SU-DHL-6 (cell line): ENCODE results near the gene CMSS1.

Experiments
- H2AFZ ChIP-seq: fragments of 200-600 bp; sonication (generic); 2 replicates; pipeline ENCODE4 v1.6.1; 2014; ENCODE audit warnings: low read depth, mild to moderate bottlenecking, moderate library complexity, mixed read lengths, antibody characterized with exemption, low read length; ENCODE audit not compliant: severe bottlenecking
- H3F3A ChIP-seq: fragments of 200-600 bp; shearing (Covaris generic); 2 replicates; pipeline ENCODE4 v1.6.0; 2016; ENCODE audit warnings: antibody characterized with exemption, mild to moderate bottlenecking; ENCODE audit not compliant: insufficient read depth
- H3K27ac ChIP-seq: fragments of 200-600 bp; sonication (generic); 2 replicates; pipeline ENCODE4 v1.5.1; 2016; ENCODE audit warnings: low read depth, mild to moderate bottlenecking, low read length, moderate library complexity, mixed read lengths
- H3K27me3 ChIP-seq: fragments of 200-600 bp; sonication (generic), shearing (Covaris generic); 2 replicates; pipeline ENCODE4 v1.6.0; 2014; ENCODE audit warnings: mild to moderate bottlenecking, low read length
- H3K36me3 ChIP-seq: fragments of 200-600 bp; sonication (generic); 2 replicates; pipeline ENCODE4 v1.6.1; 2014; ENCODE audit warnings: mild to moderate bottlenecking, low read length, mixed read lengths
- H3K4me2 ChIP-seq: fragments of 300-600, 200-600 bp; shearing (Covaris generic), sonication (generic); 2 replicates; pipeline ENCODE4 v1.6.0; 2014; ENCODE audit warnings: low read length, low read depth, mild to moderate bottlenecking; ENCODE audit not compliant: poor library complexity, severe bottlenecking
- H3K4me3 ChIP-seq: fragments of 200-600 bp; sonication (generic); 2 replicates; pipeline ENCODE4 v1.5.1; 2014; ENCODE audit warnings: antibody characterized with exemption, low read length, mild to moderate bottlenecking, mixed read lengths; ENCODE audit not compliant: insufficient read depth, poor library complexity, severe bottlenecking
- H3K79me2 ChIP-seq: fragments of 200-600 bp; sonication (generic); 2 replicates; pipeline ENCODE4 v1.6.1; 2014; ENCODE audit warnings: mild to moderate bottlenecking, low read length, moderate library complexity; ENCODE audit not compliant: insufficient read depth
- H3K9ac ChIP-seq: fragments of 200-600 bp; sonication (generic); 2 replicates; pipeline ENCODE4 v1.7.0; 2014; ENCODE audit warnings: mild to moderate bottlenecking, low read length
- H3K9me2 ChIP-seq: fragments of 200-600 bp; sonication (generic); replicated peaks from 2 replicates; pipeline ENCODE4 v1.6.1; 2014; ENCODE audit warnings: low read length; ENCODE audit not compliant: insufficient read depth
- H3K9me3 ChIP-seq: fragments of 200-600 bp; sonication (generic); 2 replicates; pipeline ENCODE4 v1.6.1; 2014; ENCODE audit warnings: low read length, mixed read lengths; ENCODE audit not compliant: insufficient read depth
- H4K20me1 ChIP-seq: fragments of 200-600 bp; sonication (generic); 2 replicates; pipeline ENCODE4 v1.6.1; 2014; ENCODE audit warnings: low read depth, mild to moderate bottlenecking, antibody characterized with exemption, low read length, moderate library complexity, mixed read lengths
- EZH2phosphoT487 ChIP-seq: fragments of 200-600 bp; sonication (generic), shearing (Covaris generic); conservative IDR thresholded peaks from 2 replicates; pipeline ENCODE4 v1.6.1; 2018; ENCODE audit warnings: mild to moderate bottlenecking, antibody characterized with exemption, low read length, moderate library complexity, mixed read lengths
- TF ChIP-seq, protein P1 (sequence below): fragments of 200-600 bp; sonication (generic); IDR thresholded peaks from one replicate; pipeline ENCODE4 v1.5.1; 2017; ENCODE audit warnings: antibody characterized with exemption, mild to moderate bottlenecking, low read length, moderate library complexity; ENCODE audit not compliant: insufficient read depth, poor library complexity, severe bottlenecking

CMSS1 gene

DNA sequence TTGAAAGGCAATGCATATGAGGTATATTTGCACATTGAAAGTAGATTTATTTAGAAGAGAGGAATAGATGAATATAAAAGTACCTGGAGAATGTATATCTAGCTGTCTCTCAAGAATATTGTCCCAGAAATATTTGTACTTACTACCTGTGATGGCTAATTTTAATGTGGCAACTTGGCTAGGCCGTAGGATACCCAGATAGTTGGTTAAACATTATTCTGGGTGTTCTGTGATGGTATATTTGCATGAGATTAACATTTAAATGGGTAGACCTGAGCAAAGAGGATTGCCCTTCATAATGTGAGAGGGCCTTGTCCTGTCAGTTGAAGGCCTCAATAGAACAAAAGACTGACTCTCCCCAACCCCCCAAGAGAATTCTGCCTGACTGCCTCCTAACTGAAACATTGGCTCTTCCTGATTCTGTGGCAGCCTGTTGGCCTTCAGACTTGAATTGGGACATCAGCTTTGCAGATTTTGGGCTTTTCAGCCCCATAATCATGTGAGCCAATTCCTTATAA is 366.0 kb downstream of the CMSS1 start:
- TF ChIP-seq, protein P1, sequence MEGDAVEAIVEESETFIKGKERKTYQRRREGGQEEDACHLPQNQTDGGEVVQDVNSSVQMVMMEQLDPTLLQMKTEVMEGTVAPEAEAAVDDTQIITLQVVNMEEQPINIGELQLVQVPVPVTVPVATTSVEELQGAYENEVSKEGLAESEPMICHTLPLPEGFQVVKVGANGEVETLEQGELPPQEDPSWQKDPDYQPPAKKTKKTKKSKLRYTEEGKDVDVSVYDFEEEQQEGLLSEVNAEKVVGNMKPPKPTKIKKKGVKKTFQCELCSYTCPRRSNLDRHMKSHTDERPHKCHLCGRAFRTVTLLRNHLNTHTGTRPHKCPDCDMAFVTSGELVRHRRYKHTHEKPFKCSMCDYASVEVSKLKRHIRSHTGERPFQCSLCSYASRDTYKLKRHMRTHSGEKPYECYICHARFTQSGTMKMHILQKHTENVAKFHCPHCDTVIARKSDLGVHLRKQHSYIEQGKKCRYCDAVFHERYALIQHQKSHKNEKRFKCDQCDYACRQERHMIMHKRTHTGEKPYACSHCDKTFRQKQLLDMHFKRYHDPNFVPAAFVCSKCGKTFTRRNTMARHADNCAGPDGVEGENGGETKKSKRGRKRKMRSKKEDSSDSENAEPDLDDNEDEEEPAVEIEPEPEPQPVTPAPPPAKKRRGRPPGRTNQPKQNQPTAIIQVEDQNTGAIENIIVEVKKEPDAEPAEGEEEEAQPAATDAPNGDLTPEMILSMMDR: no peak
- no peak for TF ChIP-seq EZH2phosphoT487

DNA sequence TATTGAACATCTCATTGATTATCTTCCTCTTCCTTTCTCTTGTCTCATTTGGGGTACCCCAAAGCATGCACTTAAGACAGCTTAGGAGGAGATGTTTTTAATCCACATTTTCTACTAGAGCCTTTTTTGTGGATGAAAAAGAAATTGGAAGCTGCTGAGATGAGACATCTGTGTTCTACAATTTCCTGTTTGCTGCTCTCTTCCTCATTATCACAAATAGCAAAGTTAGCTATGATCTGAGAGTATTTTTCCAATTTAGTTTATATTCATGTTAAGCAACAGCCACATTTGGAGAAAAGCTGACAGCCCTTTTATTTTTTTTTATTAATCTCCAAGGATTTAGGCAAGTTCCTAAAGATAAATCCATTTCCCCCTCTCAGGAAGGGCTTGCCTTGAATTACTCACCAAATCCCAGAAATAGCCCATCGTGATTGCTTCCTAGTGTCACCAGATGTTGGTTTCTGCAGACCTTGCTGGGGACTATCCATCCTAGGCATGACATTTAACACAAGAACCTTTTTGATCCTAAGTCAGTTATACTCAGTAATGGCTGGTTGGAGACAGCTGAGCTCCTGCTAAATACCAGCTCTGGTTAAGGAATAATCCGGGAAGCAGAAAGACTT is 367.4 kb downstream of the CMSS1 start:
- no peaks in the 10 kb centered on the region for H4K20me1 ChIP-seq
- no peaks in the 10 kb centered on the region for H3F3A ChIP-seq
- H3K27ac ChIP-seq: no peak overlapping the region
- H3K36me3 ChIP-seq: no peaks in the 10 kb centered on the region
- H3K9me2 ChIP-seq: no peaks in the 10 kb centered on the region
- H3K79me2 ChIP-seq: no peaks in the 10 kb centered on the region
- H3K4me2 ChIP-seq: no peak overlapping the region
- H3K4me3 ChIP-seq: no peak overlapping the region
- TF ChIP-seq EZH2phosphoT487: no peak
- H2AFZ ChIP-seq: no peak overlapping the region
- peaks cover 2% of the 10 kb centered on the region; the same call in 1 of the 2 replicates for H3K9me3 ChIP-seq
- H3K9ac ChIP-seq: no peak overlapping the region
- H3K27me3 ChIP-seq: no peaks in the 10 kb centered on the region

More for the DNA sequence above, 366.0 kb downstream of the CMSS1 start:
- H3K9me2 ChIP-seq: no peaks in the 10 kb centered on the region
- H3K4me3 ChIP-seq: no peak overlapping the region
- peaks cover 13% of the 10 kb centered on the region; the same call in 1 of the 2 replicates for H3K9me3 ChIP-seq
- no peaks in the 10 kb centered on the region for H4K20me1 ChIP-seq
- peaks cover 1% of the 10 kb centered on the region; the same call in 1 of the 2 replicates for H3K36me3 ChIP-seq
- H3F3A ChIP-seq: no peaks in the 10 kb centered on the region
- no peaks in the 10 kb centered on the region for H3K27me3 ChIP-seq
- H3K9ac ChIP-seq: no peak overlapping the region
- H3K79me2 ChIP-seq: no peaks in the 10 kb centered on the region
- H2AFZ ChIP-seq: no peak overlapping the region
- no peak overlapping the region for H3K4me2 ChIP-seq
- H3K27ac ChIP-seq: no peak overlapping the region

DNA sequence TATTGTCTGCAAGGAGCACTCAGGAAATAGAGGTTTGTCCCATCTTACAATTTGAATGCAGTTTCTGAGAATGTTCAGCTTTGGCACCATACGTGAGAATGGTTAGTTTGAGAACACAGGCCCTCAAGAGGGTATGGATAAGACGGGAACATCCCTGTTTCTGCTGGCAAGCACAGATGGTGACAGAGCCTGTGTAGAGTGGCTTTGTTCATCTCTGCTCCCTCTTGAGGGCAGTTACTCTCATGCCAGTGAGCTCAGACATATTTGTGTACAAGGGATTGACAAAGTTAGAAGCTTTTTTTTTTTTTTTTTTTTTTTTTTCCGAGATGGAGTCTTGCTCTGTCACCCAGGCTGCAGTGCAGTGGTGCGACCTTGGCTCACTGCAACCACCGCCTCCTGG is 368.2 kb downstream of the CMSS1 start:
- Histone ChIP-seq H3K79me2 (no peaks in the 10 kb centered on the region), H3K27me3 (no peaks in the 10 kb centered on the region), H3F3A (no peaks in the 10 kb centered on the region), H3K9me2 (no peaks in the 10 kb centered on the region), H3K27ac (no peak overlapping the region), H3K36me3 (no peaks in the 10 kb centered on the region), H3K9ac (no peak overlapping the region), H3K9me3 (no peaks in the 10 kb centered on the region), H4K20me1 (no peaks in the 10 kb centered on the region), H3K4me3 (no peak overlapping the region), H3K4me2 (no peak overlapping the region), H2AFZ (no peak overlapping the region)
- TF ChIP-seq, protein P1: no peak
- TF ChIP-seq EZH2phosphoT487: no peak

DNA sequence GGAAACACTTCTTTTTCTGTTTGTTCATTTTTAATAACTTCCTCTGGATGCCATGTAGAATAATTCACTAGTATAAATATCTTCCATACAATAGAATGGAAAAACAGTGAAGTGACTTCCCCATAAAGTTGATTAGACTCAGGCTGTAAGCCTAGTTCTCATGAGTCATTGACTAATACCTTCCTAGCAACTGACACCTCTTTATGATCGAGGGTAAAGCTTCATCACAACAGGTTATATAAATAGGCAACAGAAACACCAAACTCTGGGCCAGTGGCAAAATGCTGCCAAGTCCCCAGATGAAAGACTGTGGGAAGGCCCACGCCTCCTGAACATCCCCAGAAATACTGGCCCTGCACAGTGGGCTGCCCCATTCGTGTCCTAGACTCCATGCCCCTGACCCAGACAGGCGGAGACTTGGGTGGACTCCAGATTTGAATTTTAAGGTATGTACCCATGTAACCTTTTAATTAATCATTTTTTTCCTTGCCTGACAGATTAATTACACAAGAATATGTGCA is 371.8 kb downstream of the CMSS1 start:
- H3K9me2 ChIP-seq: no peaks in the 10 kb centered on the region
- no peak overlapping the region for H3K27ac ChIP-seq
- TF ChIP-seq, protein P1: no peak
- TF ChIP-seq EZH2phosphoT487: no peak
- no peaks in the 10 kb centered on the region for H3K36me3 ChIP-seq
- no peak overlapping the region for H3K4me2 ChIP-seq
- no peaks in the 10 kb centered on the region for H3K79me2 ChIP-seq
- H2AFZ ChIP-seq: no peak overlapping the region
- H4K20me1 ChIP-seq: no peaks in the 10 kb centered on the region
- H3F3A ChIP-seq: no peaks in the 10 kb centered on the region
- no peak overlapping the region for H3K4me3 ChIP-seq
- no peaks in the 10 kb centered on the region for H3K27me3 ChIP-seq
- H3K9ac ChIP-seq: no peak overlapping the region
- no peaks in the 10 kb centered on the region for H3K9me3 ChIP-seq
